IPS-NIHi7 (cell line): Measurements from ENCODE around the gene SORBS2.

ENCODE experiments used
- DNase-seq: peaks from one replicate; pipeline ENCODE4 v3.0.0; 2012; ENCODE audit warnings: mixed read lengths; ENCODE audit errors: extremely low spot score

The SORBS2 gene

DNA sequence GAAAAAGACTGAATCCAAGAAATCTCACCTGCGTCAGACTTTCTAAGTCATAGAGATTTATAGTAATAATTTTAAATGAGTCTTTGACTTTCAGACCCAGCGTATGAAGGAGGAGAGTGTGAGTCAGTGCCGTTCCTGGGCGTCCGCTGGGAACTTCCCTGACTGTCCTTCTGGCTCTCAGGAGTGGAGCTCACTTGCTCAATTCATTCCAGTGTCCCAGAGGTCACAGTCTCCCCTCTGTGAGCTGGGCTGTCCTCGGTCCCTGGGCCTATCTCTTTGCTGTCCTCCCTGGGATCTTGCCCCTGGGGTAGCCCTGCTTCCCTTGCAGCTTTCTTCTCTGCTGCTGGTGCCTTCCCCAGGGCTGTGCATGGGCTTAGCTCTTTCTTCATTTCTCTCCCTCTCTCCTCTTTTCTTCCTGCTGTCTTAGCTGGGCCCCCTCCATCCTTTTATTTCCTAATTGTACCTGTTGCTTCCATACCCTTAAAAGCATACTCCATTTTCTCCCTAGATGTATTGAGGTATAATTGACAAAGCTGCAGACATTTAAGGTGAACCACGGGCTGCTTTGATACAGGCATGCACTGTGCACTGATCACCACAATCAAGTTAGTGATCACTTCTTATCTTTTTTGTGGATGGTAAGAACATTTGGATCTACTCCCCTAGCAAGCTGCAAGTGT, 11.6 kb downstream of the SORBS2 start:
- DNase-seq: no peak

DNA sequence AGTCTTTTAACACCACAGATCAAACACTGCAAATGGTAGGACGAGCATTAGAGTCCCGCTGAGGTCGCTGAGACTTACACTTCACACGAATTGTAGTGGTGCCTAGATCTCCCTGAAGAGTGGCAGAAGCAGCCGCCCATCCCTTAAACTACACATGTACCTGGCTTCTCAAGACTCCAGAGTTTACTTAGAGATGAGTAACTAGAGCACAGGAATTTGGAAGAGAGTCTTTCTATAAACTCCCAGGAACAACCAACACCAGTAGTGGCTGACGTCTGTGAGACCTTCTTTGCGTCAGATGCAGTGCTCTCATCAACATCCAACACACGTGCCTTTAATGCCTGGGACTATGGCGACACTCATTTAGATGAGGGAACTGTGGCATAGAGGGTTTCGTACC, 12.6 kb downstream of the SORBS2 start:
- DNase-seq: no peak

DNA sequence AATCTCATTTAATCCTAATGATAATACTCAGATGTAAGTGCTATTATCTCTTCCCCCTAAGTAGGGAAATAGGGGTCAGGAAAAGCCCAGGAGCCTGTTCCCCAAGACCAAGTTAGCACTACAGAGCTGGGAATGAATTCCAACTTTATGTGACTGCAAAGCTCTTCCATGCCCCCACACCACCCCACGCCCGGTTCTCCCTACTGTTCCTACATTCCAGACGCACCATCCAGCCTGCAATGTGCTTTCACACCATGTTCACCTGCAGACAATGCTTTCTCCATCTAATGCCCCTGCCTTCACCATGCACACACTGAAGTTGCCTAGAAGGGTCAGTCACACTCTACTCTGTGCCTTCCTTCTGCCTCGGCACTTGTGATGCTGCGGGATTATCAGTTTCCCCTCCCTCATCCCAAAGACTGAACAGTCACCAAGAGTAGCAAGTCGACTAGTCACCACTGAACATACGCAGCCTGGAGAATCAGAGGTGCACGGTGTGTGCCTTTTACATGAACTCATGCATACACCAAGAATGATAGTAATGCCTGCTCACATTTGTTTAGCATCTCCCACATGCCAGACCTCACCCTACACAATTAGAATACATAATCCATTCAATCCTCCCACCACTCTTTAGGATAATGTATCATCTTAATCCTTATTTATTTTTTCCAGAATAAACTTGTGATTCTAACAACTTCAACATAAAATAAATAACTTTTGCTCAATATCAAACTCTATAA, 14.2 kb downstream of the SORBS2 start:
- DNase-seq: no peak

DNA sequence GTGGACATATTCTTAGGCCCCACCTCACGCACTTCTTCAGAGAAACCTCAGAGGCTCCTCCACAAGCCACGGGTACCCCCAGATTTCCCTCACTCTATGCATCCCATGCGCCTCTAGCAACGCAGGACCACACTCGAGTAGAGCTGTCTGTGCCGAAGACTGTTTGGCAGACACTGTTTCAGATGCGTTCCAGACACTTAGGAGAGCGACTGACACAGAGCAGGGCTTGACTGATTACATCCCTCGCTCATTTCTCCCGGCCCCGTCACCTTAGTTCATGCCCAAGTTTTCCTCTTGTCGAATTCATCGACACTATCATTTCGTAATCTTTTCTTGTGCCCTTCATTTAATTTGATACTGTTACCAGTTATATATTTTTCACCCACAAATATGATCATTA, 15.0 kb downstream of the SORBS2 start:
- no peak for DNase-seq

DNA sequence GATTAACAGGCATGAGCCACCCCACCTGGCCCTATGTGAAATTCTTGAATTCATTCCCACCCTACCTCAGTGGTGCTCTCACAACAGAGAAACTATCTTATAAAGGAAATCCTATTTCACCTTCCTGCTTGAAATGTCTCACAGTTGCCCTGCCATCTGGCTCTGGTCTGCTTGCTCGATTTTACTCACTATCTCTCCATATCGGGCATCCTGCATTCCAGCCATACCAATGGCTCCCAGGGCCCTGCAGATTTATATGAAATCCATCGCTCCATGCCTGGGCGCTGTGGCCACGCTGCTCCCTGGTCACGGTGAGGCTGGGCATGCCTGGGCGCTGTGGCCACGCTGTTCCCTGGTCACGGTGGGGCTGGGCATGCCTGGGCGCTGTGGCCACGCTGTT, 15.8 kb downstream of the SORBS2 start:
- no peak for DNase-seq

DNA sequence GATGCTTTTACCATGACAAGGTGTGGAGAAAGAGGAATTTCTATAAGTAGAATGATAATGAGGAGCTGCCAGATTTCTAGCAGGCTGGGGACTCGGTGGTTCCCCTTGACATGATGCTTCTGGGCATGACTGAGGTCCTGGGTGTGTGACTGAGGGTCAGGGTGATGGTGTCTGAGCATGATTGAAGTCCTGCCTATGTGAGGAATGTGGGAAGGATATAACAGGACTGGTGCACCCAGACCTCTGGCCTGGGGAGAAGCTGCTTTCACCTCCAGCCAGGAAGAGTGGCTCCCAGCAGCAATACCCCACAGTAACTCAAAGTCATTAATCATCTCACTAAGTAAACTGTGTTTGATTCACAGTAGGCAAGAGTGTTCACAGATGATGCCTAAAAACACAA, 17.4 kb downstream of the SORBS2 start:
- no peak for DNase-seq

DNA sequence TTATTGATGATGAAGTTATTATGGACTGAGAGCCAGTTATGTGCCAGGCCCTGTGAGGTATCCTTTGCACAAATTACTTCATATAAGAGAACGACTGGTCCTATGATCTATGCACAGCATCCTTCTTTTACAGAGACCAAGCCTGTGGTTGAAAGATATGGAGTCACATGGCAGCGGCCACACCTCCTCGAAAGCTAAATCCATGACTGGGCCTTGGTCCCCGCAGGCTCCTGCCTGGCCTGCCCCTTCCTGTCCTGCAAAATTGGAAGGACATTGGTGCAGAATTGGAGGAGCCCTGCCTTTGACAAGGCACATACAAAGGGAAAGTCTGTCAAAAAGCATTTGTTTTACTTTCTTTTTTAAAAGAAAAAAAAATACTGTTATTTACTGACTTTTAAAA, 18.3 kb downstream of the SORBS2 start:
- DNase-seq: no peak

DNA sequence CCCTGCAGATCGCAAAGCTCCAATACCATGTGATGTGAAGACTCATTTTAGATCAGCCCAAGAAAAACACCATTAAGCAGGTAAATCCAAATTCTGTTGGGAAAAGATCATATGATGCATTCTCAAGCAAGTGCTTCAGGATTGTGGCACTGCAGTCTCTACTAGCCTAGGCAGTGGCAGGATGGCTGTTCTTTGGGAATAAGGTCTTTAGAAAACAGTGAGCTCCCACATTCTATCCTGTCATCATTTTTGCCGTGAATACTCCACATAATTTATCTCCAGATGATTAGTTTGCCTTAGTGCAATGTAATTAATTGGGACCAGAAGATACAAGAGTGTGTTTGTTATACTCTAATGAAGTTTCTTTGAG, 18.9 kb downstream of the SORBS2 start:
- no peak for DNase-seq

DNA sequence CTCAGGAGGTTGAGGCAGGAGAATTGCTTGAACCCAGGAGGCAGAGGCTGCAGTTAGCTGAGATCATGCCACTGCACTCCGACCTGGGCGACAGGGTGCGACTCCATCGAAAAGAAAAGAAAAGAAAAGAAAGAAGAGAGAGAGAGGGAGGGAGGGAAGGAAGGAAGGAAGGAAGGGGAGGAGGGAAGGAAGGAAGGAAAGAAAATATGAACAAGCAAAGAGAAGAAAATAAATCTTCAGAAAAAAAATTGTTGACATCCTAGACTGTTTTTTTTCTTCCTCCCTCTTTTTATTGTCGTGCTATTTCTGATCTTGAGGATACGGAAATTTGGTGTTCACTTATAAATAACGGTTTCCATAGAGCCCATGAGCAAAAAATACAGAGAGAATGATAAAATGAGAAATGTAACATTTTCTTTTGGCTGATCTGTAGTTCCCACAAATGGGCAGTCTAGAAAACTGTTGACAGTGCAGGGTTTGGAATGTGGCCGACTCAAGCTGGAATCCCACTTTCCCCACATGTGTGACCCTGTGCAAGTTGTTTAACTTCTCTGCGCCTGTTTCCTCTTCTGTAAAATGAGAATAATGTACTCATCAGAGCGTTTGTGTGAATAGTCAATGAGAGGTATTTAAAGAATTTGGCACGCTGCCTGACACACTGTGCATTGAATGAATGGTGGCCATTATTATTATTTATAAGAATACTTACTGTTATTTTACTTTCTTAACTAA, 19.4 kb downstream of the SORBS2 start:
- DNase-seq: no peak

DNA sequence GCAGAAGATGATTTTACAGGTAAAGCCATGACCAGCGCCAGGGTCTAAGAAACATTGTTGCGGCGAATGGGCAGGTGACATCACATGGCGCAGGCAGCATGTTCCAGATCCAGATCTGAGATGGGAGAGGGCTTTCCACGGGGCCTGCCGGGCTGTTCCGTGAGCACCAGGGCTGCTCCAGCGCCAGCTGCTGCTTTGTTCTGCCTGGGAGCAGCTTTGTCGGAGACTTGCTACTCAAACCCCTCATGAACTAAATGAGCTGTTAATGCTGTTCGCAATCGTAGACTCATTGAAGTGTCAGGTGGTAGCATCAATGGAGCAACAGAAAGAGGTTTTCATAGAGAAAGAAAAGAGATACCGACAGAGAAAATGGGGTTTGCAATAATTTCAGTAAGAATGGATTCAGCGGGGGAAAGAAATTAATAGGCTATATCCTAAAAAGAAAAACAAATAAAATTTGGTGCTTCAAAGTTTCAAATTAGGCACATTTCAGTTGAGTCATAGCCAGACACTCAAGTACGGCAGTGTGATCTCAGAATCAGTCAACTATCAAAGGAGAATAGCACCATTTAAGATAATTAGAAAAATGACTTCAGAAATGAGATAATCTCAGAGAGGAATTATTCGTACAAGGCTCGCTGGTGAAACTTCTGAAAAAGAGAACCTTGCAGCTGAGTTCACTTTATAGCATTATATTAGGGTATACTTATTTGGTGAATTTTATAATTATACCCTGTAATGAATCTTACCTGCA, 23.9 kb downstream of the SORBS2 start:
- no peak for DNase-seq

DNA sequence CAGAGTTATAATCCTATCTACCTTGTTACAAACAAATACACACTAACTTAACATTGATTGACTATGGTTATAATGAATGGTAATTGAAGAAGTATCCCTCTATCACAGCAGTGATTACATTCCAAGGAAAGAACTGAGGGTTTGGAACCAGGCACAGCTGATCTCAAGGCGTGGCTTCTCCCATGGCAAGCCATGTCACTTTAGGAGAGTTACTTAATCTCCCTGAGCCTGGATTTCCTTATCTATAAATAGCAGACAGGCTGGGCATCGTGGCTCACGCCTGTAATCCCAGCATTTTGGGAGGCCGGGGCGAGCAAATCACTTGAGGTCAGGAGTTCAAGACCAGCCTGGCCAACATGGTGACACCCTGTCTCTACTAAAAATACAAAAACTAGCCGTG, 25.6 kb downstream of the SORBS2 start:
- DNase-seq: no peak

DNA sequence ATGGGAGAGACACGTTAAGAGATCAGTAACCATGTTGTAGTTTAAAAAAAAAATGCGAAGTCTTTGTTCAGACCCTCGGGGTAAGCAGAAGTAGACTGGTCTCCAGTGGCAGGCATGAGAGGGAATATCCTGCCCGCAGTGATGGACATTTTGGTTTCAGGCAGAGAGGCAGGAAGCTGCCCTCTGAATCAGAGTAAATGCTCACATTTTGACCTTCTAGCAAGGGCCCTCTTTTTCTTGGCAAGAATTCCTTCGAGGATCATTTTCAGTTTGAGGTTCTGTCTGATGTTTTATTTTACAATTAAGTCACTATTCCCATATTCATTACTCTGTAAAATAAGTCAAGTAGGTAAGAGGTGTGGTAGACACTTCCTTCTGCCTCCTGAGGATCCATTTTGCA, 28.4 kb downstream of the SORBS2 start:
- DNase-seq: no peak

DNA sequence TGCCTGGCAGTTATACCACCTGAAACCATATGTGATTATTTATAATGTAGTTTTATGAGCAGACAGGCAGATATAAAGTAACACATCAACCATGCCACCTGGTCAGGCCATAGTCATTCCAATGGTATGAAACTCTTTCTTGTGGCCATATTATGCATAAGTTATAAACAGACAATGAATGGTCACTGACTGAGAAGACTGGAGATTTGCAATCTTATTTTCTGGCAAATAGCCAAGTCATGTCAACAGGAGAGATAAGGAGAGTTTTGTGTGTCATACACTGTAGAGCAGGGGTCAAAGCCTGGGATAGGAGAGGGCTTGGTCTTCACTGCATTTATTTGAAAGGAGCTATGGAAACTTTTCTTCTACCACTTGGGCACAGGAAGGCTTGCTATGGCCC, 29.5 kb downstream of the SORBS2 start:
- DNase-seq: no peak

DNA sequence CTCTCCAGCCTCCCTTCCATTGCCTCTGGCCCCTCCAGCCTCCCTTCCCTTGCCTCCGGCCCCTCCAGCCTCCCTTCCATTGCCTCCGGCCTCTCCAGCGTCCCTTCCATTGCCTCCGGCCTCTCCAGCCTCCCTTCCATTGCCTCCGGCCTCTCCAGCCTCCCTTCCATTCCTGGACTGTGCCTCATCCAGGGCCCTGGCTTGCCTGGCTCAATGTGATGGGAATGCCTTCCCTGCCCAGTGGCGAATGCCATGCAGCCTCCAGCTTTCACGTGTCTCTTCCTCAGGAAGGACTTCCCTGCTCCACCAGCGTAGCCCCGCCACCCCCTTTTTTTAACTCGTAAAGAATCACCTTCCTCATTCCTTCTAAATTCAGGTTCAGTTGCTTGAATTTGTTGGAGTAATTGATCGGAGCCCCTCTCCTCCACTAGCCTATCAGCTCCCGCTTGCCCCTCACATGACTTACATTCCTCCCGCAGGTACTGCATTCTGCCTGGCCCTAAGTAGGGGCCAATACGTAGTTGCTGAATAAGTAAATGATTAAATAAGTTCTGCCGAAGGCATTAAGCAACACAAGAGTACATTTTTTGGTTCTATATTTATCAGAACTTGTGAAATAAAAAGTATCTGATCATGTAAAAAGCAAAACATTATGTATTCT, 30.3 kb downstream of the SORBS2 start:
- no peak for DNase-seq

DNA sequence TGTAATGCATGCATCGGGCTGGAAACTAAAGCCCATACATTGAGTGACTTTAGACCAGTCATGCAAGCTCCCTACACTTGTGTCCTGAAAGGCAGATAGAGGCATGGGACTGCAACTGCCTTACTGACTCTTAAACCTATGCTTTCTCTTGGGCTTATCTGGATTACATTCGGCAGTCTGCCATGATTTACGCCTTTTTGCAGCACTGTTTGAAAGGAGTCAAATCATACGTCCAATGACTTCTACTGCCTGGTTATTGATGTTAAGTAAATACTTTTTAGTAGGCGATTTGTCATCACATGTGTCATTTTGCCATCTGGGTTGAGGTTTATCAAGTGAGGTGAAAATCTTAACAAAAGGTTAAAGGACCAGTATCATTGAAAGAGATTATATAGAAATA, 31.5 kb downstream of the SORBS2 start:
- DNase-seq: no peak

DNA sequence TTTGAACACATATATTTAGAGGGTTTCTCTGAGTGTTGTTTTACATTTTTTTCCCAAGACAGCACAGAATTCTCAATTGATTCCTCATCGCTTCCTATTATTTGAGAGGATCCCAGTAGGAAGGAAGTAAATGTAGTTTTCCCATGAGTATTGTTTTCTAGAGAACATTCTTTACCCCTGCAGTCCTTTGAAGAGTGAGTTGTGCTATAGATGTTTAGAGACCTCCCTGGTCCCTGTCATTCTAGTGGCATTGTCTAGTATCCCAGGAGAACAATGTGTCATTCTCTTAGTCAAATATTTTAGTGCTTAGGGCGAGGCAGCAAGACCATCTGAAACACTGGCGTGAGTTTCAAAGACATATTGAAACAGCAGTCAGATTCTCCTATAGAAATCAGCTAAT, 32.5 kb downstream of the SORBS2 start:
- DNase-seq: no peak

DNA sequence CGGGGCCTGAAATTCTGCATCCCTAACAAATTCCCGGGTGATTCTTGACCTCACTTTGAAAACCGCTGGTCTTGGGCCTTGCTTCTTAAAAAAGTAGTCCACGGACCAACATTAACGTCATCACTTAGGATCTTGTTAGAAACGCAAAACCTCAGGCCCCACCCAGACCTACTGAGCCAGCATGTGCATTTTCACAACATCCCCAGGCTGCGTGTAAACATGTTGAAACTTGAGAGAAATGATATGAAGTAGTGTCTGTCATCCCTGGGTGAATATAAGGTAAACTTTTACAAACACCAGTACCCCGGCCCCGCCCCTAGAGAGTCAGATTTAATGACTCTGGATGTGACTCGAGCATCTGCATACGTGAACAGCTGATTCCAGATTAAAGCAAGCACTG, 33.7 kb downstream of the SORBS2 start:
- no peak for DNase-seq

DNA sequence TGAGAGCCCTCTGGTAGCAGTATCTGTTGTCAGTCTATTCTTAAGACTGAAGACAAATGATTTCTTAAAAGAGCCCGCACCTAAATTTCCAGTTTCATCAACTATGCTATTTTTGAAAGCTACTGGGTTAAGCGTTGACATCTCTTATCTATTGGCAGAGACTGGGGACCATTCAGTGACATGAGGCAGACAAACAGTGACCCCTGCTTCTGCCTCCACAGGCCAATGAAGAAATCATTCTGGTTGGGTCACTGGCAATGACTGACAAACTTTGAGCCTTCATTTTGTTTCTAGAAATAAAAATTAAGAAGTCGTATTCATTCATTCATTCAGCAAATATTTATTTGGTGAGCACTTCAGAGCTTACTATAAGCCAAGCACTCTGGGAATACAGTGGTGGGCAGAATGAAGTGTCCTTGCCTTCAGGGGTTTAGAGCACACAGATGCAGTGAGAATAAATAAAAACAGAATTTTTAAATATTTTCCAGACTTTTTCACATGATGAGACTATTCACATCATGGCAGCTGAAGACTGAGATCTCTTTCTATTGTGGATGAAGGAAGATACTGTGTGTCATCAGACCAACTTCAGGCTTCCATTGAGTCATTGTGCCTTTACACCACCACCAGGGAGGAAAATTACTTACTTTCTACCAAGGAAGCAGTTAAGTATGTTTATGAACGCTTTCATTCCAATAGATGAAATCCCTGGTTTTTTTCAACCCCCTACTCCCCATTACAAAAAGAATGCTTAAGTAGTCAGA, 36.0 kb downstream of the SORBS2 start:
- no peak for DNase-seq

DNA sequence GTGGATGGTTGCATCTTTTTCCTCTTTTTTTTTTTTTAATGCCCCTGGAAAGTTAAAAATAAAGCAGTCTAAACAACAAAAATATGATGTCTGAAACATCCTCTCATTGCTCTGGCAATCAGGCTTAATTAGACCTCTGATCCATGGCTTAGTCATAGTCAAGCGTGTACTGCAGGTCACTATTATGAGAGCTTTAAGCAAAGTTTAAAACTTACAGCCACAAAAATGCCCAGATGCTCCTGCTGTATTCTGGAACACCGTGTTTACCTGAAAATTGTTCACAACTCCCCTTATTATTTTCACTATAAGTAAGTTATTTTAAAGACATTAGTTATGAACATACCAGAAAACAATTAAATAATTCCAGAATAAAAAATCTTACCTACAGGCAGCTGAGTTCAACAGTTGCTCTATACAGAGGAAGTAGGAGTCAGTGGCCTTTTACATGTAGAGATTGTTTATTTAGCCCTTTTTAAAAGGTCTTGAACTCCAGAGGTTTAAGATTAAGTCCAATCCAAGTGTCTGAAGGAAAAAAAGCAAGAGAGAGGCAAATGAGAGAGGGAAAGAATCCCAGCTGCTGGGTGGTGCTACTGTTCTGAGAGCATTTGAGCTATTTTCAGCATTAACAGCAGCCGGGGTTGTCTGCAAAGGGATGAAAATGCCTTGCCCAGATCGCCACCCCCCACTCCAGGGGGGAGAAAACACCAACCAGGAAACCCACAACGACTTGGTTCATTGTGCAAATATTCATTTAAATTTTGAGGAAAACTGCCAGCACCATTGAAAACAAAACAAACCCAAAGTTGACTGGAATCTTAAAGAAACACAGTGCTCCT, 36.9 kb downstream of the SORBS2 start:
- DNase-seq: peak; percentile 31

DNA sequence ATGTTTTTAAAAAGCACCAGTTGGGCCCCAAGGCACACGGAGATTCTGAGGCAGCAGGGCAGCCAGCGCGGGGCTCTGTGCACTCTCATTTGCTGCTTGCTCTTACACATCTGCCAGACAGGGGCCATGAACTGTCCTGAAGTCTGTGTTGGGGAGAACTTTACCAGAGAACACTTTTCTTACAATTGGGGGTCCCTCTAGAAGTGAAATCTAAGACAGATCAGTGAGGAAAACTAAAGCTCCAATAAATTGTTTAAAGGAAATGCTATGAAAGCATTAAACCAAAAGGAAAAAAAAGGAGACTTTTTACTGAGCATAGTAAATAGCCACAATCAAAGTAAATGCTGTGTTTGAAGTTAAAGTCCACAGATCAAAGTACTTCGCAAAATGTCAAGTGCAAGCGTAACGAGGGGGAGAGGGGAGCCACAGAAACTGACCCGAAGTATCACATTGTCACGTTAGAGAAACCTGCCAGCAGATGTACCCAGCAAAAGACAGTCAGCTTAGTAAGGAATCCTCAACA, 37.8 kb downstream of the SORBS2 start:
- no peak for DNase-seq
